ENCODE results near the gene XRN2. TPM values are rescaled to one million over a fixed set of nuclear protein-coding genes. Genes with fewer than 3 reads are reported as not detected.

The XRN2 gene
- total RNA-seq, 1 experiment from 2014 or later: 77.7 TPM

GRCh38 chr20:21371193-21371592 is 68.1 kb downstream of the XRN2 start:
- CTCF ChIA-PET: no interaction called here
- H3K4me1 ChIP-seq (ENCODE audit: control insufficient read depth, insufficient read depth, low read length): 0 out of 2 replicates have a peak, but pooled peaks cover 2% of the 10 kb centered on the region
- no peak overlapping the region for H3K27ac ChIP-seq (ENCODE audit: low read length)
- TF ChIP-seq CTCF (IDR thresholded peaks at IDR 0.05): no peak
- no peak for TF ChIP-seq SIN3A (IDR thresholded peaks at IDR 0.05; ENCODE audit: borderline replicate concordance, insufficient read depth, low read depth, low read length)
- TF ChIP-seq TCF7L2 (IDR thresholded peaks at IDR 0.05; ENCODE audit: low read depth, low read length): no peak
- TF ChIP-seq, protein P1, sequence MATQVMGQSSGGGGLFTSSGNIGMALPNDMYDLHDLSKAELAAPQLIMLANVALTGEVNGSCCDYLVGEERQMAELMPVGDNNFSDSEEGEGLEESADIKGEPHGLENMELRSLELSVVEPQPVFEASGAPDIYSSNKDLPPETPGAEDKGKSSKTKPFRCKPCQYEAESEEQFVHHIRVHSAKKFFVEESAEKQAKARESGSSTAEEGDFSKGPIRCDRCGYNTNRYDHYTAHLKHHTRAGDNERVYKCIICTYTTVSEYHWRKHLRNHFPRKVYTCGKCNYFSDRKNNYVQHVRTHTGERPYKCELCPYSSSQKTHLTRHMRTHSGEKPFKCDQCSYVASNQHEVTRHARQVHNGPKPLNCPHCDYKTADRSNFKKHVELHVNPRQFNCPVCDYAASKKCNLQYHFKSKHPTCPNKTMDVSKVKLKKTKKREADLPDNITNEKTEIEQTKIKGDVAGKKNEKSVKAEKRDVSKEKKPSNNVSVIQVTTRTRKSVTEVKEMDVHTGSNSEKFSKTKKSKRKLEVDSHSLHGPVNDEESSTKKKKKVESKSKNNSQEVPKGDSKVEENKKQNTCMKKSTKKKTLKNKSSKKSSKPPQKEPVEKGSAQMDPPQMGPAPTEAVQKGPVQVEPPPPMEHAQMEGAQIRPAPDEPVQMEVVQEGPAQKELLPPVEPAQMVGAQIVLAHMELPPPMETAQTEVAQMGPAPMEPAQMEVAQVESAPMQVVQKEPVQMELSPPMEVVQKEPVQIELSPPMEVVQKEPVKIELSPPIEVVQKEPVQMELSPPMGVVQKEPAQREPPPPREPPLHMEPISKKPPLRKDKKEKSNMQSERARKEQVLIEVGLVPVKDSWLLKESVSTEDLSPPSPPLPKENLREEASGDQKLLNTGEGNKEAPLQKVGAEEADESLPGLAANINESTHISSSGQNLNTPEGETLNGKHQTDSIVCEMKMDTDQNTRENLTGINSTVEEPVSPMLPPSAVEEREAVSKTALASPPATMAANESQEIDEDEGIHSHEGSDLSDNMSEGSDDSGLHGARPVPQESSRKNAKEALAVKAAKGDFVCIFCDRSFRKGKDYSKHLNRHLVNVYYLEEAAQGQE (IDR thresholded peaks at IDR 0.05; ENCODE audit: insufficient read depth in 1 of 2, low read depth in 2 of 2, low read length in 1 of 2): no peak
- no peak for TF ChIP-seq POLR2AphosphoS5 (IDR thresholded peaks at IDR 0.05; ENCODE audit: low read depth, low read length)
- DNase-seq (ENCODE audit: low read depth, low spot score): no peak
- BruUV-seq (replicated peaks): no TSS peak
- no peak overlapping the region for H3K4me3 ChIP-seq (ENCODE audit: low read depth in 2 of 2, low read length in 2 of 2)
- intact Hi-C loops (cut with micrococcal nuclease; ENCODE audit: unreplicated experiment): no loop called here
- in situ Hi-C loops (cut with HindIII; ENCODE audit: low pct_unique_long_range_greater_than_20kb, low sequenced_read_pairs): no loop called here
- peaks cover 9% of the 10 kb centered on the region for H3K36me3 ChIP-seq (ENCODE audit: control insufficient read depth, insufficient read depth, low read length)
- no peak for ATAC-seq
- H3K9me3 ChIP-seq (ENCODE audit: control insufficient read depth, insufficient read depth, low read depth, low read length): no peaks in the 10 kb centered on the region
- no peaks in the 10 kb centered on the region for H3K27me3 ChIP-seq (ENCODE audit: control insufficient read depth, insufficient read depth, low read length)
- POLR2A ChIA-PET: no interaction called here

GRCh38 chr20:21372016-21372415 is 68.9 kb downstream of the XRN2 start:
- intact Hi-C loops (cut with micrococcal nuclease; ENCODE audit: unreplicated experiment): no loop called here
- in situ Hi-C loops (cut with HindIII; ENCODE audit: low pct_unique_long_range_greater_than_20kb, low sequenced_read_pairs): no loop called here

More at GRCh38 chr20:21372016-21372415, 68.9 kb downstream of the XRN2 start:
- DNase-seq (ENCODE audit: low read depth, low spot score): no peak
- TF ChIP-seq, protein P1 (IDR thresholded peaks at IDR 0.05; ENCODE audit: insufficient read depth in 1 of 2, low read depth in 2 of 2, low read length in 1 of 2): no peak
- TF ChIP-seq POLR2AphosphoS5 (IDR thresholded peaks at IDR 0.05; ENCODE audit: low read depth, low read length) (no peak), SIN3A (IDR thresholded peaks at IDR 0.05; ENCODE audit: borderline replicate concordance, insufficient read depth, low read depth, low read length) (no peak), CTCF (IDR thresholded peaks at IDR 0.05) (no peak), TCF7L2 (IDR thresholded peaks at IDR 0.05; ENCODE audit: low read depth, low read length) (no peak)
- Histone ChIP-seq H3K36me3 (ENCODE audit: control insufficient read depth, insufficient read depth, low read length) (peaks cover 9% of the 10 kb centered on the region), H3K4me3 (ENCODE audit: low read depth in 2 of 2, low read length in 2 of 2) (no peak overlapping the region), H3K9me3 (ENCODE audit: control insufficient read depth, insufficient read depth, low read depth, low read length) (no peaks in the 10 kb centered on the region), H3K4me1 (ENCODE audit: control insufficient read depth, insufficient read depth, low read length) (0 out of 2 replicates have a peak, but pooled peaks cover 2% of the 10 kb centered on the region), H3K27ac (ENCODE audit: low read length) (no peak overlapping the region), H3K27me3 (ENCODE audit: control insufficient read depth, insufficient read depth, low read length) (no peaks in the 10 kb centered on the region)
- ChIA-PET POLR2A (interaction anchor here (0.7 kb wide), 1 partner anchor 14 kb away, joined by 3 read pairs; no protein-coding TSS in a partner anchor), CTCF (no interaction called here)
- no TSS peak for BruUV-seq (replicated peaks)
- no peak for ATAC-seq
